Measurements from ENCODE around the gene LRRC23. TPM values are rescaled to one million over a fixed set of nuclear protein-coding genes. Genes with fewer than 3 reads are reported as not detected.
A peak's percentile ranks its signal among the peaks of the same experiment; 100 is the strongest.
"Not testable (repeated sequence)": the region's sequence is repeated elsewhere in the genome, so short reads cannot be mapped to it uniquely, and the experiment has no call there.

The LRRC23 gene
- total RNA-seq, 1 donor from 2014 or later, result 7.7 TPM

DNA sequence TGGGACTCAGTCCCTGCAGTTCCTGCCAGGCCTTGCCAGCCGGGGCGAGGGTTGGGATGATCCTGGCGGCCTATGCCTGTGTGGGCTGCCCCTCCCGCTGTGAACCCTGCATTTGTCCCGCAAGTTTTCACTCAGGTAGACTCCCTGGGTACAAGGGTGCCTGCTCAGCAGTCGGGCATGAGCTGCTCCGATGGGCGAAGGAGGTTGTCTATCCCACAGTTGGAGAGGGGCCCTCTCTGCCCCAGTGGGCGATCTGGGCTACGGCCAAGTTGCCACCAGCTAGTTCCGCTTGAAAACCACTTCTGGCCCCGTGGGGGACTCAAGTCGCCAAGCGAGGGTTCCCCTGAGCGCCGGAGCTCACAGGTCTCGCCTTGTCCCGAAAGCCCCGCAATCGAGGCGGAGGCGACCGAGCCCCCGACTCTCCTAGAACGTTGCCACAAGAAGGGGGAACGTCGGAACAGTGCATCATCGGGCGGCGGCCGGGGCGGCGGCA is 37.7 kb upstream of the LRRC23 start:
- no peaks in the 10 kb centered on the region for H3K9me3 Mint-ChIP-seq
- DNase-seq, result no peak
- peak overlapping the region; percentile 84 for H3K27ac Mint-ChIP-seq
- TF ChIP-seq, protein P1, sequence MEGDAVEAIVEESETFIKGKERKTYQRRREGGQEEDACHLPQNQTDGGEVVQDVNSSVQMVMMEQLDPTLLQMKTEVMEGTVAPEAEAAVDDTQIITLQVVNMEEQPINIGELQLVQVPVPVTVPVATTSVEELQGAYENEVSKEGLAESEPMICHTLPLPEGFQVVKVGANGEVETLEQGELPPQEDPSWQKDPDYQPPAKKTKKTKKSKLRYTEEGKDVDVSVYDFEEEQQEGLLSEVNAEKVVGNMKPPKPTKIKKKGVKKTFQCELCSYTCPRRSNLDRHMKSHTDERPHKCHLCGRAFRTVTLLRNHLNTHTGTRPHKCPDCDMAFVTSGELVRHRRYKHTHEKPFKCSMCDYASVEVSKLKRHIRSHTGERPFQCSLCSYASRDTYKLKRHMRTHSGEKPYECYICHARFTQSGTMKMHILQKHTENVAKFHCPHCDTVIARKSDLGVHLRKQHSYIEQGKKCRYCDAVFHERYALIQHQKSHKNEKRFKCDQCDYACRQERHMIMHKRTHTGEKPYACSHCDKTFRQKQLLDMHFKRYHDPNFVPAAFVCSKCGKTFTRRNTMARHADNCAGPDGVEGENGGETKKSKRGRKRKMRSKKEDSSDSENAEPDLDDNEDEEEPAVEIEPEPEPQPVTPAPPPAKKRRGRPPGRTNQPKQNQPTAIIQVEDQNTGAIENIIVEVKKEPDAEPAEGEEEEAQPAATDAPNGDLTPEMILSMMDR (IDR thresholded peaks at IDR 0.05), result no peak
- ChIA-PET POLR2A (interaction anchor here (0.8 to 11.1 kb wide), 17 partner anchors 8 to 374 kb away, joined by 3 to 190 read pairs (median 5); partner anchors contain the start of genes C12orf57, CDCA3, COPS7A and MLF2), CTCF (interaction anchor here (1.6 to 3.4 kb wide), 3 partner anchors 14 to 71 kb away, joined by 4 to 34 read pairs (median 6); partner anchors contain the start of genes CDCA3 and USP5)
- no peaks in the 10 kb centered on the region for H3K27me3 Mint-ChIP-seq
- peak overlapping the region; percentile 89 for H3K4me3 Mint-ChIP-seq
- ATAC-seq (ENCODE audit: low read depth), result no peak
- H3K36me3 Mint-ChIP-seq (ENCODE audit: low read depth), result peaks cover 66% of the 10 kb centered on the region
- H3K4me1 Mint-ChIP-seq, result peaks cover 46% of the 10 kb centered on the region
- intact Hi-C loops (cut with micrococcal nuclease), result loop anchor here (1.0 to 2.0 kb wide), 3 partner anchors 15 to 772 kb away; partner anchors contain the start of genes LPCAT3 and USP5

DNA sequence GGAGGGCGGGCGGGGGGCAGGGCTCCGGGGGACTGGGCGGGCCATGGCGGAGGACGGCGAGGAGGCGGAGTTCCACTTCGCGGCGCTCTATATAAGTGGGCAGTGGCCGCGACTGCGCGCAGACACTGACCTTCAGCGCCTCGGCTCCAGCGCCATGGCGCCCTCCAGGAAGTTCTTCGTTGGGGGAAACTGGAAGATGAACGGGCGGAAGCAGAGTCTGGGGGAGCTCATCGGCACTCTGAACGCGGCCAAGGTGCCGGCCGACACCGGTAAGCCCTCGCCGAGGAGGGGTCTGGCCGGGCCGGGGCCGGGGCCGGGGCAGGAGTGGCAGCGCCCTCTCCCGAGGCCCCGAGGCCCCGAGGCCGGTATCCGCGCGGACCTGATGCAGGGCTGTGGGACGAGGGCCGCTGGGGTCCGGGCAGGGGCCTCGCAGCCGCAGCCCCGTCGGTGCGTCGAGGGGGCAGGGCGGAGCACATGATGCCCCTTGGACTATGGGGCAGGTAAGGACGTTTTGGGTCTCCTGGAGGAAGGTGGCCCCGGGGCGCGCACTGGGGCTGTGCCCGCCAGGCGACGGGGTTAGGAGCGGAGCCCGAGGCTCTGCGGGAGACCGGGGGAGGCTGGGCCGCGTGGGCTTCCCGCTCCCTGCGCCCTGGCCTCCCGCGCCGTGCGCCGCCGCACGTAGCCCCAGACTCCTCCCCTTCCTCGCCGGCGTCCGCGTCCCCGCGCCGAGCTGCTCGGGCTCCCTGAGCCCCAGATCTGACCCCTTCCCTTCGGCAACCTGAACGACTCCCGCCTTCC is 37.0 kb upstream of the LRRC23 start, which contains the start of gene TPI1:
Gene TPI1, plus strand, starts transcription at position 119 of the 798 bp plus-strand sequence. Its CDS starts 36 bp downstream, at position 155.
- H3K36me3 Mint-ChIP-seq (ENCODE audit: low read depth), result peaks cover 66% of the 10 kb centered on the region
- POLR2A ChIA-PET, result interaction anchor here (0.6 to 11.1 kb wide), 22 partner anchors 9 to 424 kb away, joined by 3 to 190 read pairs (median 3); partner anchors contain the start of genes C12orf57, CDCA3, COPS7A and EMG1

DNA sequence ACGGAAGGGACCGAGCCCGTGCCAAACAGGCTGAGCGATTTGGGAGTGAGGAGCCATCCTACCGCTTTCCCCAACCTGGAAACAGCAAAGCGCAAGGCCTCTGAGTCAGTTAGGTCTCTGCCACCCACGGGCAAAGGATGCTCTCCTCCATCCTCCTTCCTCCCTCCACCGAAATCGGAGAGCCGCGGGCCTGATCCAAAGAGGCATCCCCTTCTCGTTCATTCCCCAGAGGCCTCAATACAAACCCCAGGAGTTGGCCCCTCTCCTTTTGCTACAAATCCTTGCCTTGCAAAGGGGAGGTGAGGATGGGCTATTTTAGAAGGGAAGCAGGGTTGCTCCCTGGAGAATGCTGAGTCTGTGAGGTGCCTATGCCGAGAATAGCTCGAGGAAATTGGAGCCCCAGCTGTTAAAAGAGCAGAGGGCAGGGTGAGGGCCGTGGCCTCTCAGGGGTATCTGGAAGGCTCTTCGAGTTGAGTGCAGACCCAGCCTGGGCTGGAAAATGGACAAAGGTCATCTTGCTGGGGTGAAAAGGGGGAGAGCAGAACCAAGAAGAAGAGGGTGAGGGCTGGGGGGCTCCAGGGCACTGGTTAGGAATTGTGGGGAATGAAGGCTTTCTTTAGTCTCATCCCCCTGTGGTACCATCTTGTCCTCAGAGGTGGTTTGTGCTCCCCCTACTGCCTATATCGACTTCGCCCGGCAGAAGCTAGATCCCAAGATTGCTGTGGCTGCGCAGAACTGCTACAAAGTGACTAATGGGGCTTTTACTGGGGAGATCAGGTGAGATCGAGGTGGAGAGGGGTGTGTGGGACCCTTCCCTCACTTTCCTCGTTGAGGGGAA is 36.2 kb upstream of the LRRC23 start:
- intact Hi-C loops (cut with micrococcal nuclease), result loop anchor here (1.0 kb wide), 6 partner anchors 70 to 245 kb away; partner anchors contain the start of genes C12orf57, C1R and C1RL
- CTCF ChIA-PET, result interaction anchor here (0.6 to 3.4 kb wide), 20 partner anchors 10 to 275 kb away, joined by 3 to 34 read pairs (median 6); partner anchors contain the start of genes C12orf57, C1RL, CDCA3 and MLF2
- Mint-ChIP-seq H3K27me3 (no peaks in the 10 kb centered on the region), H3K4me1 (peaks cover 51% of the 10 kb centered on the region), H3K27ac (peak overlapping the region; percentile 75), H3K9me3 (no peaks in the 10 kb centered on the region), H3K4me3 (peak overlapping the region; percentile 88), H3K36me3 (ENCODE audit: low read depth) (peaks cover 62% of the 10 kb centered on the region)
- TF ChIP-seq, protein P1 (IDR thresholded peaks at IDR 0.05), result no peak
- ATAC-seq (ENCODE audit: low read depth) (no peak), DNase-seq (no peak)
- POLR2A ChIA-PET, result interaction anchor here (0.6 to 11.1 kb wide), 19 partner anchors 10 to 375 kb away, joined by 3 to 190 read pairs (median 7); partner anchors contain the start of genes C12orf57, CDCA3, COPS7A and EMG1

More for the DNA sequence above, 37.0 kb upstream of the LRRC23 start, which contains the start of gene TPI1:
- peaks cover 51% of the 10 kb centered on the region for H3K4me1 Mint-ChIP-seq
- intact Hi-C loops (cut with micrococcal nuclease), result loop anchor here (1.0 to 2.0 kb wide), 3 partner anchors 15 to 771 kb away; partner anchors contain the start of genes LPCAT3 and USP5
- peak within 1 kb of the TSS; percentile 89 for H3K4me3 Mint-ChIP-seq
- CTCF ChIA-PET, result interaction anchor here (0.6 to 3.4 kb wide), 6 partner anchors 15 to 241 kb away, joined by 4 to 34 read pairs (median 8); partner anchors contain the start of genes C1RL, CDCA3, MLF2 and USP5
- TF ChIP-seq, protein P1 (IDR thresholded peaks at IDR 0.05), result no peak
- no peaks in the 10 kb centered on the region for H3K9me3 Mint-ChIP-seq
- no peaks in the 10 kb centered on the region for H3K27me3 Mint-ChIP-seq
- peak; percentile 78 for ATAC-seq (ENCODE audit: low read depth)
- peak within 1 kb of the TSS; percentile 84 for H3K27ac Mint-ChIP-seq
- peak; percentile 65 for DNase-seq

DNA sequence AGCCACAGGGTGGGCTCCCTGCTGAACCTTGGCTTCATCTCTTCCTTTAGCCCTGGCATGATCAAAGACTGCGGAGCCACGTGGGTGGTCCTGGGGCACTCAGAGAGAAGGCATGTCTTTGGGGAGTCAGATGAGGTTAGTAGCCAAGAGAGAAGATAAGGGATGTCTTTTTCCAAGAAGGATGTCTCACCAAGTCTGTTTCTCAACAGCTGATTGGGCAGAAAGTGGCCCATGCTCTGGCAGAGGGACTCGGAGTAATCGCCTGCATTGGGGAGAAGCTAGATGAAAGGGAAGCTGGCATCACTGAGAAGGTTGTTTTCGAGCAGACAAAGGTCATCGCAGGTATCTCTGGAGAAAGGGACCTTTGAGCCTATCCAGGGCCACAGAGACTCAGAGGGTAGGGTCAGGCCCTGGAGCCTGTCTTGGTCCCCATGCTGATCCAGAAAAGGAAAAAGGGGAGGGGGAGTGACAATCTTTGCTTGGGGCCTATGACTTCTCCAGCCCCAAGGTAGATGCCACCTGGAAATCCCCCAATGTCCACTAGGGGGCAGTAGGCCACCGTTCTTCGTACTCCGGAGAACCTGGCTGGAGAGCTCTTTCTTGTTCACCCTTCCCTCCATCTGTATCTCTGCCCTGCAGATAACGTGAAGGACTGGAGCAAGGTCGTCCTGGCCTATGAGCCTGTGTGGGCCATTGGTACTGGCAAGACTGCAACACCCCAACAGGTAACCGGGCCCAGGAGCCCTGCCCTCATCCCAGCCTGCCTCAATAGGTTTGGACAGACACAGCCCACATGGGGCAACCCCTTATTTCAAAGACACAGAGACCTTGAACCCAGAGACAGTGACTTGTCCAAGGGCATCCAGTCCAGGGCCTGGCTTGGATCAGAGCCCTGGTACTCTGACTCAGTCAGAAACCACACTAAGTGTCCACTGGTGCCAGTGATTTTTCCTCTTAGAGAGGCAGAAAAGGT is 35.3 kb upstream of the LRRC23 start:
- ChIA-PET POLR2A (interaction anchor here (0.7 to 11.1 kb wide), 15 partner anchors 16 to 243 kb away, joined by 3 to 190 read pairs (median 6); partner anchors contain the start of genes C12orf57, CDCA3, COPS7A and EMG1), CTCF (interaction anchor here (0.5 to 3.4 kb wide), 33 partner anchors 10 to 275 kb away, joined by 3 to 34 read pairs (median 4); partner anchors contain the start of genes C12orf57, C1RL, CDCA3 and ENO2)
- ATAC-seq (ENCODE audit: low read depth), result no peak
- H3K4me1 Mint-ChIP-seq, result peaks cover 54% of the 10 kb centered on the region
- no peaks in the 10 kb centered on the region for H3K9me3 Mint-ChIP-seq
- TF ChIP-seq, protein P1 (IDR thresholded peaks at IDR 0.05), result peak; percentile 75
- peak; percentile 71 for DNase-seq
- peaks cover 53% of the 10 kb centered on the region for H3K36me3 Mint-ChIP-seq (ENCODE audit: low read depth)
- intact Hi-C loops (cut with micrococcal nuclease), result loop anchor here (1.0 kb wide), 6 partner anchors 69 to 244 kb away; partner anchors contain the start of genes C12orf57, C1R and C1RL
- H3K4me3 Mint-ChIP-seq, result peak overlapping the region; percentile 88
- no peaks in the 10 kb centered on the region for H3K27me3 Mint-ChIP-seq
- H3K27ac Mint-ChIP-seq, result peak overlapping the region; percentile 75

DNA sequence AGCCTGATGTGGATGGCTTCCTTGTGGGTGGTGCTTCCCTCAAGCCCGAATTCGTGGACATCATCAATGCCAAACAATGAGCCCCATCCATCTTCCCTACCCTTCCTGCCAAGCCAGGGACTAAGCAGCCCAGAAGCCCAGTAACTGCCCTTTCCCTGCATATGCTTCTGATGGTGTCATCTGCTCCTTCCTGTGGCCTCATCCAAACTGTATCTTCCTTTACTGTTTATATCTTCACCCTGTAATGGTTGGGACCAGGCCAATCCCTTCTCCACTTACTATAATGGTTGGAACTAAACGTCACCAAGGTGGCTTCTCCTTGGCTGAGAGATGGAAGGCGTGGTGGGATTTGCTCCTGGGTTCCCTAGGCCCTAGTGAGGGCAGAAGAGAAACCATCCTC is 34.3 kb upstream of the LRRC23 start:
- intact Hi-C loops (cut with micrococcal nuclease); H3K9me3 Mint-ChIP-seq; H3K27me3 Mint-ChIP-seq; ATAC-seq (ENCODE audit: low read depth); H3K27ac Mint-ChIP-seq; DNase-seq; H3K4me3 Mint-ChIP-seq: not testable (repeated sequence)
- CTCF ChIA-PET, result interaction anchor here (1.0 to 2.7 kb wide), 9 partner anchors 21 to 238 kb away, joined by 3 to 23 read pairs (median 4); partner anchors contain the start of genes C12orf57, C1RL, PTPN6 and RNU7-1
- Mint-ChIP-seq H3K36me3 (ENCODE audit: low read depth) (peaks cover 44% of the 10 kb centered on the region), H3K4me1 (peaks cover 54% of the 10 kb centered on the region)
- POLR2A ChIA-PET, result interaction anchor here (0.8 to 11.1 kb wide), 3 partner anchors 17 to 68 kb away, joined by 5 to 190 read pairs (median 10); partner anchors contain the start of genes CDCA3 and USP5
